OCI-LY7 (cell line): ENCODE results near the gene GALNT12. TPM values are rescaled to one million over a fixed set of nuclear protein-coding genes. Genes with fewer than 3 reads are reported as not detected.

Source experiments
- BruUV-seq: library from RNA; stranded (reverse); fragments of 400-500 nt; replicated peaks from 2 replicates; lab custom pipeline; 2021; lab: Mats Ljungman, UMichigan
- CTCF ChIA-PET: fragments of 300-600 bp; sonication (Branson Sonifier 250); formaldehyde crosslinking; loops from one replicate; lab custom pipeline; 2022; ENCODE audit warnings: antibody characterized with exemption; ENCODE audit not compliant: unreplicated experiment; lab: Charles Lee
- POLR2A ChIA-PET: fragments of 300-600 bp; sonication (Branson Sonifier 250); formaldehyde crosslinking; loops from one replicate; lab custom pipeline; 2022; ENCODE audit warnings: antibody characterized with exemption; lab: Charles Lee
- DNase-seq: peaks from one replicate; pipeline ENCODE4 v3.0.0-alpha.2; 2015; ENCODE audit warnings: low spot score
- H2AFZ ChIP-seq: fragments of 200-600 bp; sonication (generic), shearing (Covaris generic); 2 replicates; pipeline ENCODE4 v1.6.1; 2014; ENCODE audit warnings: mild to moderate bottlenecking, antibody characterized with exemption, low read length, moderate library complexity
- H3K27ac ChIP-seq: fragments of 200-600 bp; sonication (generic); 2 replicates; pipeline ENCODE4 v1.5.1; 2014; ENCODE audit warnings: mixed run types, low read depth, mild to moderate bottlenecking, moderate library complexity, low read length, inconsistent platforms; ENCODE audit not compliant: poor library complexity, severe bottlenecking
- H3K36me3 ChIP-seq: fragments of 200-600 bp; sonication (generic); 2 replicates; pipeline ENCODE4 v1.6.1; 2014; ENCODE audit warnings: mild to moderate bottlenecking, antibody characterized with exemption, low read length, moderate library complexity, mixed read lengths; ENCODE audit not compliant: insufficient read depth
- H3K4me1 ChIP-seq: fragments of 200-600 bp; sonication (generic); 2 replicates; pipeline ENCODE4 v1.5.1; 2014; ENCODE audit warnings: mild to moderate bottlenecking, low read length; ENCODE audit not compliant: insufficient read depth, poor library complexity, severe bottlenecking
- H3K4me2 ChIP-seq: fragments of 200-600 bp; sonication (generic); 2 replicates; pipeline ENCODE4 v1.6.1; 2014; ENCODE audit warnings: mild to moderate bottlenecking, low read length
- H3K4me3 ChIP-seq: fragments of 200-600 bp; sonication (generic); 2 replicates; pipeline ENCODE4 v1.5.1; 2014; ENCODE audit warnings: mild to moderate bottlenecking, low read depth, low read length; ENCODE audit not compliant: poor library complexity, severe bottlenecking
- H3K79me2 ChIP-seq: fragments of 200-600 bp; sonication (generic); 2 replicates; pipeline ENCODE4 v1.6.1; 2016; ENCODE audit warnings: low read depth, mild to moderate bottlenecking, low read length, moderate library complexity, mixed read lengths; ENCODE audit not compliant: insufficient read depth
- H3K9me2 ChIP-seq: fragments of 200-600 bp; sonication (generic); 2 replicates; pipeline ENCODE4 v1.6.1; 2016; ENCODE audit warnings: mild to moderate bottlenecking, low read length, mixed read lengths; ENCODE audit not compliant: insufficient read depth
- H3K9me3 ChIP-seq: fragments of 200-600 bp; sonication (generic); 2 replicates; pipeline ENCODE4 v1.6.1; 2014; ENCODE audit warnings: mild to moderate bottlenecking, mixed run types, low read length, mixed read lengths
- H4K20me1 ChIP-seq: fragments of 200-600 bp; sonication (generic); 2 replicates; pipeline ENCODE4 v1.6.1; 2014; ENCODE audit warnings: mild to moderate bottlenecking, antibody characterized with exemption, low read length, moderate library complexity, mixed read lengths; ENCODE audit not compliant: insufficient read depth
- EZH2phosphoT487 ChIP-seq: fragments of 200-600 bp; sonication (generic); IDR thresholded peaks from 2 replicates; pipeline ENCODE4 v1.6.1; 2018; ENCODE audit warnings: low read depth, borderline replicate concordance, mild to moderate bottlenecking, mixed run types, antibody characterized with exemption, low read length, moderate library complexity, mixed read lengths
- intact Hi-C: fragments of 100-400 bp; cut with micrococcal nuclease; formaldehyde crosslinking; loops from one replicate; pipeline ENCODE4 v1.10.0; 2022; ENCODE audit not compliant: unreplicated experiment
- total RNA-seq, 2 experiments: library from RNA; depleted of rRNA in 1 of 2; stranded (reverse); fragments of >200 nt in 1 of 2; shearing (Covaris generic) in 1 of 2; gene quantifications; 2 replicates each; pipeline ENCODE4 v1.2.3, GENCODE V29; 2014 to 2022
- TF ChIP-seq, protein P1 (sequence below): fragments of 200-600 bp; sonication (generic); conservative IDR thresholded peaks from 2 replicates; pipeline ENCODE4 v1.5.1; 2014; ENCODE audit warnings: mild to moderate bottlenecking, antibody characterized with exemption, low read length, moderate library complexity, mixed read lengths

The GALNT12 gene
- total RNA-seq, 2 experiments from 2014 or later: 5.5 to 9.7 TPM

DNA sequence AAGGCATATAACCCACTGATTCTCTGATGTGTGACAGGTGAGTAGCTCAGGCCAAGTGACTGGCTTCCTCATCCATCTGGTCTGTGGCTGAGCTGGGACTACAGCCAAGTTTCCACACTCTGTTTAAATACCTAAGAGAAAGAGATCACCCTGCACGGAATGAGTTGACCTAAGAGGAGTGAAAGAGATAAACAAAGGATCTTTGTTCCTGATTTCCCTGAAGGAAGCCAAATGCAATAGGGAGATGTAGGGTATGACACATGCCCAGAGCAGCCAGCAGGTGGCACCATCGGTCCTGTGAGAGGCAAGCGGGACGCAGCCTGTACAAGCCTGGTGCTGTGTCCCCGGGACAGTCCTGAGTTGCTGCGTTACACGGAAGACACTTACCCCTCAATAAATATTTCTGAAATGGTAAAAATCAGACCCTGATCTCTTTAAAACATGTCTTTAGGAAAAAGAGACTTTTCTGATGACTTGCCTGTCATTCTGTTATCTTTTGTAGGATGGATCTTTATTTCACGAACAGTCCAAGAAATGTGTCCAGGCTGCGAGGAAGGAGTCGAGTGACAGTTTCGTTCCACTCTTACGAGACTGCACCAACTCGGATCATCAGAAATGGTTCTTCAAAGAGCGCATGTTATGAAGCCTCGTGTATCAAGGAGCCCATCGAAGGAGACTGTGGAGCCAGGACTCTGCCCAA lies 41.1 kb downstream of the GALNT12 start:
- no TSS peak for BruUV-seq
- DNase-seq: peak; percentile 76
- no peaks in the 10 kb centered on the region for H3K79me2 ChIP-seq
- ChIA-PET CTCF (no interaction called here), POLR2A (interaction anchor here (0.7 kb wide), 1 partner anchor 367 kb away, joined by 5 read pairs; no protein-coding TSS in a partner anchor)
- H3K27ac ChIP-seq: no peak overlapping the region
- H4K20me1 ChIP-seq: no peaks in the 10 kb centered on the region
- no peaks in the 10 kb centered on the region for H3K9me2 ChIP-seq
- no peak overlapping the region for H2AFZ ChIP-seq
- H3K36me3 ChIP-seq: no peaks in the 10 kb centered on the region
- no peaks in the 10 kb centered on the region for H3K9me3 ChIP-seq
- no peak for TF ChIP-seq EZH2phosphoT487
- TF ChIP-seq, protein P1, sequence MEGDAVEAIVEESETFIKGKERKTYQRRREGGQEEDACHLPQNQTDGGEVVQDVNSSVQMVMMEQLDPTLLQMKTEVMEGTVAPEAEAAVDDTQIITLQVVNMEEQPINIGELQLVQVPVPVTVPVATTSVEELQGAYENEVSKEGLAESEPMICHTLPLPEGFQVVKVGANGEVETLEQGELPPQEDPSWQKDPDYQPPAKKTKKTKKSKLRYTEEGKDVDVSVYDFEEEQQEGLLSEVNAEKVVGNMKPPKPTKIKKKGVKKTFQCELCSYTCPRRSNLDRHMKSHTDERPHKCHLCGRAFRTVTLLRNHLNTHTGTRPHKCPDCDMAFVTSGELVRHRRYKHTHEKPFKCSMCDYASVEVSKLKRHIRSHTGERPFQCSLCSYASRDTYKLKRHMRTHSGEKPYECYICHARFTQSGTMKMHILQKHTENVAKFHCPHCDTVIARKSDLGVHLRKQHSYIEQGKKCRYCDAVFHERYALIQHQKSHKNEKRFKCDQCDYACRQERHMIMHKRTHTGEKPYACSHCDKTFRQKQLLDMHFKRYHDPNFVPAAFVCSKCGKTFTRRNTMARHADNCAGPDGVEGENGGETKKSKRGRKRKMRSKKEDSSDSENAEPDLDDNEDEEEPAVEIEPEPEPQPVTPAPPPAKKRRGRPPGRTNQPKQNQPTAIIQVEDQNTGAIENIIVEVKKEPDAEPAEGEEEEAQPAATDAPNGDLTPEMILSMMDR: peak; percentile 94
- intact Hi-C loops: loop anchor here (1.0 to 5.0 kb wide), 3 partner anchors 129 to 291 kb away; no protein-coding TSS in a partner anchor
- H3K4me3 ChIP-seq: no peak overlapping the region
- no peak overlapping the region for H3K4me2 ChIP-seq
- no peaks in the 10 kb centered on the region for H3K4me1 ChIP-seq

- ChIA-PET CTCF (no interaction called here), POLR2A (no interaction called here)
- no peak overlapping the region for H2AFZ ChIP-seq
- intact Hi-C loops: loop anchor here (5.0 kb wide), 1 partner anchor 128 kb away; no protein-coding TSS in a partner anchor
- H3K4me2 ChIP-seq: no peak overlapping the region
- H3K79me2 ChIP-seq: no peaks in the 10 kb centered on the region
- H3K9me3 ChIP-seq: no peaks in the 10 kb centered on the region
- no peaks in the 10 kb centered on the region for H3K9me2 ChIP-seq
- no peaks in the 10 kb centered on the region for H3K4me1 ChIP-seq
- no peaks in the 10 kb centered on the region for H3K36me3 ChIP-seq
- BruUV-seq: no TSS peak
- no peak for DNase-seq
- TF ChIP-seq, protein P1: no peak
- TF ChIP-seq EZH2phosphoT487: no peak
- H3K27ac ChIP-seq: no peak overlapping the region
- no peaks in the 10 kb centered on the region for H4K20me1 ChIP-seq
- H3K4me3 ChIP-seq: no peak overlapping the region
Observed at GRCh38 chr9:98849563-98849962, 42.1 kb downstream of the GALNT12 start.
